Suprapubic skin (tissue), 4 donors: Measurements from ENCODE around the gene COL18A1. TPM values are rescaled to one million over a fixed set of nuclear protein-coding genes. Genes with fewer than 3 reads are reported as not detected.

Experiments
- DNase-seq, 2 donors: peaks; one replicate each; pipeline ENCODE4 v3.0.0-alpha.2; 2019; ENCODE audit warnings: low spot score in 2 of 2
- H3K27ac ChIP-seq: fragments of 200-600 bp; sonication (generic); one replicate; pipeline ENCODE4 v1.5.1; 2019
- H3K27me3 ChIP-seq: fragments of 200-600 bp; sonication (generic); one replicate; pipeline ENCODE4 v1.5.1; 2019
- H3K36me3 ChIP-seq: fragments of 200-600 bp; sonication (generic); one replicate; pipeline ENCODE4 v1.5.1; 2019
- H3K4me1 ChIP-seq: fragments of 200-600 bp; sonication (generic); one replicate; pipeline ENCODE4 v1.5.1; 2019
- H3K4me3 ChIP-seq: fragments of 200-600 bp; sonication (generic); one replicate; pipeline ENCODE4 v1.5.1; 2019; ENCODE audit warnings: mild to moderate bottlenecking
- H3K9me3 ChIP-seq: fragments of 200-600 bp; sonication (generic); one replicate; pipeline ENCODE4 v1.5.1; 2019
- EP300 ChIP-seq: sonication (generic); formaldehyde crosslinking; IDR thresholded peaks from one replicate; pipeline ENCODE4 v1.6.1; 2017; ENCODE audit warnings: antibody characterized with exemption
- POLR2A ChIP-seq, 2 donors: fragments of 450-650 bp; IDR thresholded peaks; one replicate each; pipeline ENCODE4 v1.6.1; 2017; ENCODE audit warnings: antibody characterized with exemption in 2 of 2, mild to moderate bottlenecking in 2 of 2, moderate library complexity in 2 of 2
- POLR2AphosphoS5 ChIP-seq, 3 donors: sonication (generic); formaldehyde crosslinking; IDR thresholded peaks; one replicate each; pipeline ENCODE4 v1.6.1; 2017; ENCODE audit warnings: antibody characterized with exemption in 3 of 3
- WGBS: methylation state at CpG from one replicate; pipeline ENCODE4 v1.1.5; 2018; 5-methylcytosine and 5-hydroxymethylcytosine counted together
- total RNA-seq, 4 donors: library from RNA; depleted of rRNA; stranded (reverse); fragments of >200 nt; gene quantifications; one replicate each; pipeline ENCODE4 v1.1.0, GENCODE V29; 2016
- TF ChIP-seq, protein P1 (sequence below), 2 donors: fragments of 200-600 bp in 1 of 2; fragments of 450-650 bp in 1 of 2; sonication (generic) in 1 of 2; IDR thresholded peaks; one replicate each; pipeline ENCODE4 v1.5.1; 2016 to 2019; ENCODE audit warnings: antibody characterized with exemption in 2 of 2, mild to moderate bottlenecking in 1 of 2, moderate library complexity in 1 of 2

Gene COL18A1
- total RNA-seq, 4 donors from 2014 or later, result 71.9 to 157 (median 101) TPM

DNA sequence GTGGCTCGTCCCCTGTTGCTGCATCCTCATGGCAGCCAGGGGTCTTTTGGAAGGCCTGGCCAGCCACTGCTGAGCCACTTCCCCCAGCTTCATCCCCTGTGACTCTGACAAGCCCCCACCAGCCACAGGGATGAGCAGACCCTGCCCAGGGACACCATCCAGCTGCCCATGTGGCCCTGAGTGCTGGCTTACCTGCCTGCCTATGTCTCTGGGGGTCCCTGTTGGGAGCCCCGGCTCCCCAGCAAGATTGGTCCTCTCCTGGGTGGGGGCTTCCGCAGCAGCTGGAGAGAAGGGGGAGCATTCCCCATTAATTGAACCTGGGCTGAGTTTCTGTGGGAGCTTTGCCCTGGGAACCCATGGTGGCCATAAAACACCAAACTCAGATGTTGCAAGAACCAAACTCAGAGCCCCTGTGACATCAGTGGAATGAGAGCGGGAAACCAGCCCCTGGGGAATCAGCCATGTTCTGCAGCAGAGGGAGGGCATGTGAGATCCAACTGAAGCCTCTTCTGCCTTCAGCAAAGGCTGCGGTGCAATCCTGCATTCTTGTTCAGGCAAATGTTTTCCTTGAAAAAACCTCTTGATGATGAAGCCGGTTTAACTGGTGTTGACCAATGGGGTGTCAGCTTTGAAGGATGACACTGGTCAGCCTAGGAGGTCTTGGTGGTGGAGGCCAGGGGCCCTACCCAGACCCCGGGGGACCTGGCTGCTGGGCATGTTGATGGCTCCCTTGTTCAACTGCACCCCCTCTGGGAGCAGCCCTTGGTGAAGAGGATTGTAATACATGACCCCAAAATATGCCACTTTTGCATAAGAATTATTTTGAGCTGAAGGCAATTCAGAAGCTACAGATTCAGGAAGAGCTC lies 28.3 kb upstream of the COL18A1 start:
- WGBS, result 75% methylated on average over 3 of the region's 7 CpGs
- peak in 1 of 2 donors; percentile 54 for DNase-seq
- H3K27ac ChIP-seq, result no peak overlapping the region

DNA sequence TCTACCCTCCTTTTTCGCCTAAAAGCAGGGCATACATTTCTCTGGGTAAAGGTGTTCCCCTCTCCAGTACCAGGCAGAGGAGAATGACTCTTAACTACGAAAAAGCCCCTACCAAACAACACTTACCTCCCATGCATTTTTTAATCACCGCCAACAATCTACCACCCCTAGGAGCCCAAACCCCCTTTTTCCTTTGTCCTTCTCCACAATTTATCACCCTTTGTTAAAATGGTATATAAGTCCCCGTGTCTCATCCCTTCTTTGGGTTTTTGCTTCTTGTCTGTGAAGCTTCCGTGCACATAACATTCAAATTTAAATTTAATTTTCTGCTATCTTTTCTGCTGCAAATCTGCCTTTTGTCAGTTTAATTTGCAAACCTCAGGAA lies 27.6 kb upstream of the COL18A1 start:
- WGBS, result 81% methylated on average over 5 of the region's 5 CpGs

More for the DNA sequence above, 28.3 kb upstream of the COL18A1 start:
- TF ChIP-seq POLR2AphosphoS5 (IDR thresholded peaks at IDR 0.05), result no peak
- TF ChIP-seq EP300, result no peak
- no peak for TF ChIP-seq POLR2A (IDR thresholded peaks at IDR 0.05)
- TF ChIP-seq, protein P1, sequence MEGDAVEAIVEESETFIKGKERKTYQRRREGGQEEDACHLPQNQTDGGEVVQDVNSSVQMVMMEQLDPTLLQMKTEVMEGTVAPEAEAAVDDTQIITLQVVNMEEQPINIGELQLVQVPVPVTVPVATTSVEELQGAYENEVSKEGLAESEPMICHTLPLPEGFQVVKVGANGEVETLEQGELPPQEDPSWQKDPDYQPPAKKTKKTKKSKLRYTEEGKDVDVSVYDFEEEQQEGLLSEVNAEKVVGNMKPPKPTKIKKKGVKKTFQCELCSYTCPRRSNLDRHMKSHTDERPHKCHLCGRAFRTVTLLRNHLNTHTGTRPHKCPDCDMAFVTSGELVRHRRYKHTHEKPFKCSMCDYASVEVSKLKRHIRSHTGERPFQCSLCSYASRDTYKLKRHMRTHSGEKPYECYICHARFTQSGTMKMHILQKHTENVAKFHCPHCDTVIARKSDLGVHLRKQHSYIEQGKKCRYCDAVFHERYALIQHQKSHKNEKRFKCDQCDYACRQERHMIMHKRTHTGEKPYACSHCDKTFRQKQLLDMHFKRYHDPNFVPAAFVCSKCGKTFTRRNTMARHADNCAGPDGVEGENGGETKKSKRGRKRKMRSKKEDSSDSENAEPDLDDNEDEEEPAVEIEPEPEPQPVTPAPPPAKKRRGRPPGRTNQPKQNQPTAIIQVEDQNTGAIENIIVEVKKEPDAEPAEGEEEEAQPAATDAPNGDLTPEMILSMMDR (IDR thresholded peaks at IDR 0.05), result no peak
- H3K36me3 ChIP-seq, result no peaks in the 10 kb centered on the region
- H3K4me3 ChIP-seq, result no peak overlapping the region
- peaks cover 4% of the 10 kb centered on the region for H3K27me3 ChIP-seq
- no peaks in the 10 kb centered on the region for H3K9me3 ChIP-seq
- H3K4me1 ChIP-seq, result peaks cover 11% of the 10 kb centered on the region

DNA sequence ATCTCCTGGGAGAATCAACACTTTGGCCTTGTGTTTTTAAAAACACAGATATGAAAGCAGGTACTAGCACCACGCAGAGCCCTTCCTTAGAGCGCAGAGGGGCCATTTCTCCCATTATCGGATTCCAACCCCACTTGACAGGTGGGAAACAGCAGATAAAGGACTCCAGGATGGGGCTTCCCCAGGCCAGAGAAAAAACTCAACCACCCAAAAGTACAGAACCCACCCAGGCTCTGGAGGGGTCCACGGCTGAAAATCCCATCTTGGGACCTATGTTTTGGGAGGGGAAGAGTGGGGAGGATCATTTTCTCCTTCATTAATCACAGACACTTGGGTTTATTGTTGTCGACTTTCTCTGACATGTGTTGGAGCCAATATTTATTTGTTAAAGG lies 27.1 kb upstream of the COL18A1 start:
- peak in 1 of 2 donors; percentile 39 for DNase-seq
- H3K9me3 ChIP-seq, result no peaks in the 10 kb centered on the region
- no peak overlapping the region for H3K4me3 ChIP-seq
- WGBS, result 71% methylated on average over 5 of the region's 5 CpGs
- H3K4me1 ChIP-seq, result peaks cover 11% of the 10 kb centered on the region
- TF ChIP-seq, protein P1 (IDR thresholded peaks at IDR 0.05), result no peak
- TF ChIP-seq POLR2AphosphoS5 (IDR thresholded peaks at IDR 0.05), result no peak
- no peak for TF ChIP-seq EP300
- TF ChIP-seq POLR2A (IDR thresholded peaks at IDR 0.05), result no peak
- peaks cover 4% of the 10 kb centered on the region for H3K27me3 ChIP-seq
- peak overlapping the region; percentile 40 for H3K27ac ChIP-seq
- no peaks in the 10 kb centered on the region for H3K36me3 ChIP-seq

More for the DNA sequence above, 27.6 kb upstream of the COL18A1 start:
- peaks cover 11% of the 10 kb centered on the region for H3K4me1 ChIP-seq
- DNase-seq, result no peak
- TF ChIP-seq POLR2AphosphoS5 (IDR thresholded peaks at IDR 0.05) (no peak), EP300 (no peak)
- TF ChIP-seq, protein P1 (IDR thresholded peaks at IDR 0.05), result no peak
- peaks cover 4% of the 10 kb centered on the region for H3K27me3 ChIP-seq
- no peaks in the 10 kb centered on the region for H3K9me3 ChIP-seq
- H3K36me3 ChIP-seq, result no peaks in the 10 kb centered on the region
- no peak overlapping the region for H3K4me3 ChIP-seq
- no peak overlapping the region for H3K27ac ChIP-seq

DNA sequence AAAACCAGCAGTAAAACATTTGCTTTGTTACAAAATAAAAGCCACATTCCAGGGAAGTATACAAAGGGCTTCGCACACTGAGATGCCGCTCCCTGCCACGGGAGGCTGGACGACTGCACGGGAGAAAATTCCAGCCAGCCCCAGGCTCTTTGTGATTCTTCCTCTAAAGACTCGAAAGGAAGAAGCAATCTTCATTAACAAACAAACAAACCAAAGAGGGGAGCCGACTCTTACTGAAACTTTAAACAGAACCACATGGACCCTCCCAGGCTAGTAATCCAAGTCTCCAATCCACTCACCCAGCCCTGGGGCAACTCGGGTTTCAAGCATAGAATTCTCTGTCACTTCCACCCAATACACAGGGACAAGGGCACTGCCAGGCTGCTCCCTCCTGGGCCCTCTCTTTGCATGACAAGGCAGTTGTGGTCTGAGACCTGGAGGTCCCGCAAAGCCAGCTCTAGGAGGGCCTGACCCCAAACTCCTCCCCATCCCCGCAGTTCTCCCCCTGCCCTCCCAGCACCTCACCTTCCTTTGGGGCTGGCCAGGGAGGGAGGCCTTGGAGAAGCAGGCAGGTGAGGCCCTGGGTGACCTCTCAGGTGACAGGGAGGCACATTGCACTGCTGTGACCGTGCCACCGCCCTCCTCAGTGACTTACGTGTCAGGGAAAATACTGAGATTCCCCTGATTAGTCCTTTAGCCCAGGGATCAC lies 26.6 kb upstream of the COL18A1 start:
- peak in 1 of 2 donors; percentile 52 for DNase-seq
- H3K9me3 ChIP-seq, result no peaks in the 10 kb centered on the region
- H3K4me1 ChIP-seq, result peaks cover 11% of the 10 kb centered on the region
- no peak overlapping the region for H3K27ac ChIP-seq
- H3K4me3 ChIP-seq, result no peak overlapping the region
- H3K36me3 ChIP-seq, result no peaks in the 10 kb centered on the region
- no peak for TF ChIP-seq POLR2A (IDR thresholded peaks at IDR 0.05)
- TF ChIP-seq, protein P1 (IDR thresholded peaks at IDR 0.05), result no peak
- no peak for TF ChIP-seq POLR2AphosphoS5 (IDR thresholded peaks at IDR 0.05)
- TF ChIP-seq EP300, result no peak
- 47% methylated on average over 13 of the region's 13 CpGs for WGBS
- peaks cover 6% of the 10 kb centered on the region for H3K27me3 ChIP-seq
